ENCODE measurements around the gene F5. TPM values are rescaled to one million over a fixed set of nuclear protein-coding genes. Genes with fewer than 3 reads are reported as not detected.

F5 gene
- total RNA-seq, result under 0.01 and 0.26 TPM in 2 replicates
- polyA plus RNA-seq, result not detected in 2 replicates
- polyA plus RNA-seq (2012), result not detected in 2 replicates
- polyA minus RNA-seq (ENCODE audit: low replicate concordance), result not detected in 2 replicates

GRCh38 chr1:169586395-169587255 lies at the start of gene F5:
Gene F5, minus strand, starts transcription at chr1:169586481. Its CDS starts 95 bp downstream, at chr1:169586386.
- TF ChIP-seq, protein P1, sequence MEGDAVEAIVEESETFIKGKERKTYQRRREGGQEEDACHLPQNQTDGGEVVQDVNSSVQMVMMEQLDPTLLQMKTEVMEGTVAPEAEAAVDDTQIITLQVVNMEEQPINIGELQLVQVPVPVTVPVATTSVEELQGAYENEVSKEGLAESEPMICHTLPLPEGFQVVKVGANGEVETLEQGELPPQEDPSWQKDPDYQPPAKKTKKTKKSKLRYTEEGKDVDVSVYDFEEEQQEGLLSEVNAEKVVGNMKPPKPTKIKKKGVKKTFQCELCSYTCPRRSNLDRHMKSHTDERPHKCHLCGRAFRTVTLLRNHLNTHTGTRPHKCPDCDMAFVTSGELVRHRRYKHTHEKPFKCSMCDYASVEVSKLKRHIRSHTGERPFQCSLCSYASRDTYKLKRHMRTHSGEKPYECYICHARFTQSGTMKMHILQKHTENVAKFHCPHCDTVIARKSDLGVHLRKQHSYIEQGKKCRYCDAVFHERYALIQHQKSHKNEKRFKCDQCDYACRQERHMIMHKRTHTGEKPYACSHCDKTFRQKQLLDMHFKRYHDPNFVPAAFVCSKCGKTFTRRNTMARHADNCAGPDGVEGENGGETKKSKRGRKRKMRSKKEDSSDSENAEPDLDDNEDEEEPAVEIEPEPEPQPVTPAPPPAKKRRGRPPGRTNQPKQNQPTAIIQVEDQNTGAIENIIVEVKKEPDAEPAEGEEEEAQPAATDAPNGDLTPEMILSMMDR (conservative IDR thresholded peaks at IDR 0.05 in 1 of 2, IDR thresholded peaks at IDR 0.05 in 1 of 2; ENCODE audit: low read depth in 1 of 2, low read length in 2 of 2), result peak; percentile 44 to 57
- no peak for TF ChIP-seq EZH2 (IDR thresholded peaks at IDR 0.05; ENCODE audit: low read length, missing control alignments)
- no peaks in the 10 kb centered on the region for H3K36me3 ChIP-seq (ENCODE audit: control insufficient read depth, insufficient read depth, low read length)
- H2AFZ ChIP-seq (ENCODE audit: low read length), result no peak within 1 kb of the TSS
- no peaks in the 10 kb centered on the region for H3K9me3 ChIP-seq (ENCODE audit: control insufficient read depth, insufficient read depth, low read depth, low read length)
- no peaks in the 10 kb centered on the region for H3K4me1 ChIP-seq (ENCODE audit: control insufficient read depth, extremely low read depth, insufficient read depth, low read length)
- peak within 1 kb of the TSS; percentile 29 for H3K4me2 ChIP-seq (ENCODE audit: extremely low read depth, insufficient read depth, low read length)
- peak; percentile 50 to 53 for DNase-seq (ENCODE audit: low read depth in 2 of 2)
- H3K27me3 ChIP-seq (ENCODE audit: control insufficient read depth, insufficient read depth, low read length), result no peaks in the 10 kb centered on the region
- no peaks in the 10 kb centered on the region for H3K79me2 ChIP-seq (ENCODE audit: control insufficient read depth, insufficient read depth, low read length)
- no peaks in the 10 kb centered on the region for H4K20me1 ChIP-seq (ENCODE audit: control insufficient read depth, extremely low read depth, insufficient read depth, low read length)
- H3K27ac ChIP-seq (ENCODE audit: insufficient read depth, low read length), result no peak within 1 kb of the TSS
- no peak within 1 kb of the TSS for H3K4me3 ChIP-seq (replicated peaks in 1 of 4; ENCODE audit: control extremely low read depth in 1 of 4, insufficient read depth in 1 of 4, low read depth in 3 of 4, low read length in 4 of 4)
- no peak within 1 kb of the TSS for H3K9ac ChIP-seq (ENCODE audit: insufficient read depth, low read length)

- Histone ChIP-seq H3K4me3 (replicated peaks in 1 of 4; ENCODE audit: control extremely low read depth in 1 of 4, insufficient read depth in 1 of 4, low read depth in 3 of 4, low read length in 4 of 4) (no peak overlapping the region), H3K79me2 (ENCODE audit: control insufficient read depth, insufficient read depth, low read length) (no peaks in the 10 kb centered on the region), H3K4me1 (ENCODE audit: control insufficient read depth, extremely low read depth, insufficient read depth, low read length) (no peaks in the 10 kb centered on the region), H3K27ac (ENCODE audit: insufficient read depth, low read length) (no peak overlapping the region), H3K9me3 (ENCODE audit: control insufficient read depth, insufficient read depth, low read depth, low read length) (no peaks in the 10 kb centered on the region), H3K36me3 (ENCODE audit: control insufficient read depth, insufficient read depth, low read length) (no peaks in the 10 kb centered on the region), H4K20me1 (ENCODE audit: control insufficient read depth, extremely low read depth, insufficient read depth, low read length) (no peaks in the 10 kb centered on the region), H3K9ac (ENCODE audit: insufficient read depth, low read length) (no peak overlapping the region), H3K4me2 (ENCODE audit: extremely low read depth, insufficient read depth, low read length) (no peak overlapping the region), H3K27me3 (ENCODE audit: control insufficient read depth, insufficient read depth, low read length) (no peaks in the 10 kb centered on the region), H2AFZ (ENCODE audit: low read length) (no peak overlapping the region)
- no peak for TF ChIP-seq EZH2 (IDR thresholded peaks at IDR 0.05; ENCODE audit: low read length, missing control alignments)
- TF ChIP-seq, protein P1 (conservative IDR thresholded peaks at IDR 0.05 in 1 of 2, IDR thresholded peaks at IDR 0.05 in 1 of 2; ENCODE audit: low read depth in 1 of 2, low read length in 2 of 2), result no peak
- DNase-seq (ENCODE audit: low read depth in 2 of 2), result no peak
Measured at GRCh38 chr1:169634877-169635276, 48.6 kb upstream of the F5 start.

DNA sequence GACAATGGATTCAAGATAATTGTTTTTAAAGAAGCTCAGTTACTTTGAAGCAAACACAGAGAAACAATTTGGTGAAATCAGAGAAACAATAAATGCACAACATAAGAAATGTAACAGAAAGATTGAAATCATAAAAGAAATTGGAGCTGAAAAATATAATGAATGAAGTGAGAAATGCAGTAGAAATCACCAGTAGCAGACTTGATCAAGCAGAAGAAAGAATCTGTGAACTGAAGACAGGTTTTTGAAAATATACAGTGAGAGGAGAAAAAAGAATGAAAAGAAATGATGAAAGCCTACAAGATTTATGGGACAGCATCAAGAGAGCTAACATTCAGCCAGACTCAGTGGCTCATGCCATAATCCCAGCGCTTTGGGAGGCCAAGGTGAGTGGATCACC lies 47.9 kb upstream of the F5 start:
- Histone ChIP-seq H3K4me3 (replicated peaks in 1 of 4; ENCODE audit: control extremely low read depth in 1 of 4, insufficient read depth in 1 of 4, low read depth in 3 of 4, low read length in 4 of 4) (no peak overlapping the region), H3K27me3 (ENCODE audit: control insufficient read depth, insufficient read depth, low read length) (no peaks in the 10 kb centered on the region), H3K9ac (ENCODE audit: insufficient read depth, low read length) (no peak overlapping the region), H3K27ac (ENCODE audit: insufficient read depth, low read length) (no peak overlapping the region), H2AFZ (ENCODE audit: low read length) (no peak overlapping the region), H3K79me2 (ENCODE audit: control insufficient read depth, insufficient read depth, low read length) (no peaks in the 10 kb centered on the region), H3K4me2 (ENCODE audit: extremely low read depth, insufficient read depth, low read length) (no peak overlapping the region), H3K36me3 (ENCODE audit: control insufficient read depth, insufficient read depth, low read length) (no peaks in the 10 kb centered on the region), H3K9me3 (ENCODE audit: control insufficient read depth, insufficient read depth, low read depth, low read length) (no peaks in the 10 kb centered on the region), H3K4me1 (ENCODE audit: control insufficient read depth, extremely low read depth, insufficient read depth, low read length) (no peaks in the 10 kb centered on the region), H4K20me1 (ENCODE audit: control insufficient read depth, extremely low read depth, insufficient read depth, low read length) (no peaks in the 10 kb centered on the region)
- no peak for DNase-seq (ENCODE audit: low read depth in 2 of 2)
- TF ChIP-seq, protein P1 (conservative IDR thresholded peaks at IDR 0.05 in 1 of 2, IDR thresholded peaks at IDR 0.05 in 1 of 2; ENCODE audit: low read depth in 1 of 2, low read length in 2 of 2), result no peak
